ENCODE data around the gene SLC19A2. TPM values are rescaled to one million over a fixed set of nuclear protein-coding genes. Genes with fewer than 3 reads are reported as not detected.

Gene SLC19A2
- 22.5 and 23.2 TPM in 2 replicates for total RNA-seq (2021; fragmentation: NEBNext Ultra II Directional; extraction: Animal tissue kit (Norgen Biotek cat#: 25700))
- polyA plus RNA-seq (2011; rRNA removed): 18.4 and 21.2 TPM in 2 replicates
- 19.7 TPM for polyA plus RNA-seq (2011; cell fraction: cytosol; rRNA removed)
- 13.0 TPM for polyA plus RNA-seq (2011; cell fraction: nucleus; rRNA removed)
- 8.7 to 14.7 TPM (median 11.7 TPM) in 4 replicates for polyA plus RNA-seq (2012, experiment 1 of 2)
- 2.7 TPM for polyA plus RNA-seq (2012, experiment 2 of 2)
- 24.8 TPM for polyA plus RNA-seq (2013, experiment 1 of 2)
- polyA plus RNA-seq (2013, experiment 2 of 2): 30.6 TPM
- 38.0 and 48.9 TPM in 2 replicates for polyA minus RNA-seq (2011; rRNA and poly(A)+ RNA removed)
- 15.7 TPM for polyA minus RNA-seq (2011; cell fraction: cytosol; rRNA and poly(A)+ RNA removed)
- 23.6 TPM for polyA minus RNA-seq (2011; cell fraction: nucleus; rRNA and poly(A)+ RNA removed)
- long read RNA-seq, experiment 1, transcript SLC19A2-201 (6 exons, 3,671 nt): major isoform, 8 of 17 reads
- long read RNA-seq, experiment 1, partial matches to known transcripts: 6 of 17 reads
- long read RNA-seq, experiment 1, other reads (novel, unspliced or antisense): 1 of 17 reads
- long read RNA-seq, experiment 2, partial matches to known transcripts: 2 of 3 reads
- long read RNA-seq, experiment 2, other reads (novel, unspliced or antisense): 0 of 3 reads

- H4K5ac ChIP-seq (ENCODE audit: insufficient read length, low read depth, low read length): peak within 1 kb of the TSS; percentile 93
- H2AFZ ChIP-seq (ENCODE audit: low read length): peak within 1 kb of the TSS; percentile 94
- peak within 1 kb of the TSS; percentile 94 for H4K8ac ChIP-seq (ENCODE audit: extremely low read depth, insufficient read depth, low read length)
- no peak within 1 kb of the TSS for H3K4ac ChIP-seq (replicated peaks; ENCODE audit: insufficient read length, low read depth, low read length)
- peak within 1 kb of the TSS; percentile 78 for H3K27ac ChIP-seq (ENCODE audit: low read depth, low read length)
- H3K23ac ChIP-seq (ENCODE audit: insufficient read length): no peak within 1 kb of the TSS
- no peak within 1 kb of the TSS for H2AK5ac ChIP-seq (ENCODE audit: low read depth, low read length)
- H2BK20ac ChIP-seq (ENCODE audit: low read length): no peak within 1 kb of the TSS
- H2BK12ac ChIP-seq (ENCODE audit: low read depth, low read length): no peak within 1 kb of the TSS; the same call in 1 of the 2 replicates
- WGBS, 2 experiments (ENCODE audit: extremely low coverage in 1 of 2, insufficient coverage in 1 of 2, insufficient read length in 1 of 2, insufficient replicate concordance in 2 of 2, low coverage in 1 of 2, low lambda C conversion rate in 2 of 2, missing lambda C conversion rate in 1 of 2): 1% methylated on average over 40 of the region's 85 CpGs; no CpG with 5 or more reads in 1 of the 2 experiments
- FAIRE-seq: no peak
- H3K23me2 ChIP-seq (ENCODE audit: low read depth, low read length): peaks cover 12% of the 10 kb centered on the region
- H2BK5ac ChIP-seq (ENCODE audit: low read depth, low read length): peak within 1 kb of the TSS; percentile 92
- H3K27me3 ChIP-seq (replicated peaks in 1 of 4; ENCODE audit: control insufficient read depth in 3 of 4, extremely low read depth in 1 of 4, insufficient read depth in 3 of 4, low read length in 3 of 4): no peaks in the 10 kb centered on the region
- peak within 1 kb of the TSS; percentile 72 for H3K56ac ChIP-seq (replicated peaks; ENCODE audit: insufficient read length, low read depth, low read length)
- H3K9me3 ChIP-seq (ENCODE audit: insufficient read depth in 2 of 2, low read depth in 1 of 2, low read length in 1 of 2): no peaks in the 10 kb centered on the region
- no peak within 1 kb of the TSS for H3K14ac ChIP-seq (ENCODE audit: insufficient read length)
- peak within 1 kb of the TSS; percentile 82 to 91 (median 84) for H3K4me3 ChIP-seq (ENCODE audit: extremely low read depth in 1 of 4, insufficient read depth in 2 of 4, low read depth in 3 of 4, low read length in 4 of 4)
- no peaks in the 10 kb centered on the region for H3K36me3 ChIP-seq (ENCODE audit: control insufficient read depth in 2 of 4, insufficient read depth in 4 of 4, low read length in 3 of 4)
- peak within 1 kb of the TSS; percentile 8 for H4K91ac ChIP-seq (replicated peaks; ENCODE audit: insufficient read length, low read length)
- H2BK15ac ChIP-seq (ENCODE audit: low read length): peak within 1 kb of the TSS; percentile 36; the same call in 1 of the 2 replicates
- H3K9ac ChIP-seq (replicated peaks in 1 of 4; ENCODE audit: extremely low read depth in 1 of 4, low read depth in 3 of 4, low read length in 3 of 4): peak within 1 kb of the TSS; percentile 76 to 91 (median 83)
- DNase-seq (ENCODE audit: low read depth in 1 of 2, low spot score in 2 of 2): peak; percentile 90 to 93
- H3K79me1 ChIP-seq (ENCODE audit: low read depth, low read length): peaks cover 9% of the 10 kb centered on the region
- H3K4me1 ChIP-seq (replicated peaks in 1 of 4; ENCODE audit: control insufficient read depth in 3 of 4, insufficient read depth in 4 of 4, low read length in 3 of 4): peaks cover 0 to 20% (median 8%) of the 10 kb centered on the region in 4 experiments; a peak in 4 of 7 replicates
- peak within 1 kb of the TSS; percentile 91 for H3K18ac ChIP-seq (ENCODE audit: extremely low read depth, low read length)
- CTCF ChIA-PET (ENCODE audit: partially characterized antibody): no interaction called here
- peaks cover 10 to 44% of the 10 kb centered on the region in 2 experiments; a peak in 3 of 4 replicates for H3K79me2 ChIP-seq (ENCODE audit: control insufficient read depth in 1 of 2, insufficient read depth in 2 of 2, low read length in 2 of 2)
- H3K4me2 ChIP-seq (ENCODE audit: insufficient read depth in 1 of 2, low read depth in 2 of 2, low read length in 2 of 2): peak within 1 kb of the TSS; percentile 88 to 94
- peaks cover 0 to 7% of the 10 kb centered on the region in 2 experiments for H4K20me1 ChIP-seq (replicated peaks in 1 of 2; ENCODE audit: control insufficient read depth in 1 of 2, insufficient read depth in 2 of 2, low read length in 2 of 2)
- POLR2A ChIA-PET (ENCODE audit: partially characterized antibody): interaction anchor here (0.9 to 1.6 kb wide), 15 partner anchors 10 to 118 kb away, joined by 3 to 6 read pairs (median 3); partner anchors contain the start of genes BLZF1, CCDC181 and NME7
- no peak within 1 kb of the TSS for H2BK120ac ChIP-seq (replicated peaks; ENCODE audit: low read depth, low read length)
- TF ChIP-seq POLR2AphosphoS5 (IDR thresholded peaks at IDR 0.05; ENCODE audit: low read depth, low read length) (peak; percentile 96), MAX (IDR thresholded peaks at IDR 0.05) (peak; percentile 94), ATF3 (IDR thresholded peaks at IDR 0.05; ENCODE audit: insufficient read depth, low read depth, low read length) (no peak), ZNF274 (IDR thresholded peaks at IDR 0.05; ENCODE audit: borderline replicate concordance, extremely low read depth, low read length) (no peak), TAF7 (optimal IDR thresholded peaks at IDR 0.05; ENCODE audit: borderline replicate concordance, low read depth, low read length) (peak; percentile 65), TCF12 (IDR thresholded peaks at IDR 0.05; ENCODE audit: low read depth, low read length) (no peak), FOSL1 (IDR thresholded peaks at IDR 0.05; ENCODE audit: insufficient read depth, low read depth, low read length) (no peak)
Observed at GRCh38 chr1:169485431-169486280, at the start of gene SLC19A2. SLC19A2 (minus strand) TSS chr1:169485944; CDS start chr1:169485766, 178 bp downstream.

Measured in H1 (cell line).